T-helper 2 cell treated with Interferon-gamma antibody and Interleukin-4, amounts not matched to agents 5 μg/mL and 100 μg/mL, for 36 hours (primary cell): ENCODE measurements around the gene NODAL.

Experiments
- DNase-seq: peaks from one replicate; pipeline ENCODE4 v3.0.0; 2021; ENCODE audit warnings: low spot score
- H3K27ac Mint-ChIP-seq: one replicate; pipeline ENCODE4 v1.8.0; 2021; ENCODE audit warnings: mild to moderate bottlenecking, mixed read lengths
- H3K27me3 Mint-ChIP-seq: one replicate; pipeline ENCODE4 v1.8.0; 2021; ENCODE audit warnings: low read depth, mixed read lengths
- H3K36me3 Mint-ChIP-seq: one replicate; pipeline ENCODE4 v1.8.0; 2021; ENCODE audit warnings: low read depth, mixed read lengths
- H3K4me1 Mint-ChIP-seq: one replicate; pipeline ENCODE4 v1.8.0; 2021; ENCODE audit warnings: low read depth, mixed read lengths
- H3K4me3 Mint-ChIP-seq: one replicate; pipeline ENCODE4 v1.8.0; 2022; ENCODE audit warnings: mild to moderate bottlenecking, moderate library complexity, mixed read lengths
- H3K9me3 Mint-ChIP-seq: one replicate; pipeline ENCODE4 v1.8.0; 2021; ENCODE audit warnings: mixed read lengths

The NODAL gene

GRCh38 chr10:70457759-70458305, 16.4 kb upstream of the NODAL start:
- H3K4me3 Mint-ChIP-seq, result no peak overlapping the region
- H3K27me3 Mint-ChIP-seq, result peaks cover 50% of the 10 kb centered on the region
- no peaks in the 10 kb centered on the region for H3K36me3 Mint-ChIP-seq
- H3K27ac Mint-ChIP-seq, result no peak overlapping the region
- no peak for DNase-seq
- no peaks in the 10 kb centered on the region for H3K9me3 Mint-ChIP-seq
- H3K4me1 Mint-ChIP-seq, result no peaks in the 10 kb centered on the region

- no peak overlapping the region for H3K27ac Mint-ChIP-seq
- peaks cover 47% of the 10 kb centered on the region for H3K27me3 Mint-ChIP-seq
- no peaks in the 10 kb centered on the region for H3K36me3 Mint-ChIP-seq
- H3K4me3 Mint-ChIP-seq, result no peak overlapping the region
- H3K4me1 Mint-ChIP-seq, result no peaks in the 10 kb centered on the region
- DNase-seq, result no peak
- no peaks in the 10 kb centered on the region for H3K9me3 Mint-ChIP-seq
Measured at GRCh38 chr10:70456164-70456563, 14.7 kb upstream of the NODAL start.

GRCh38 chr10:70455213-70455630, 13.7 kb upstream of the NODAL start:
- H3K27me3 Mint-ChIP-seq, result peaks cover 45% of the 10 kb centered on the region
- no peaks in the 10 kb centered on the region for H3K9me3 Mint-ChIP-seq
- H3K36me3 Mint-ChIP-seq, result no peaks in the 10 kb centered on the region
- H3K4me3 Mint-ChIP-seq, result no peak overlapping the region
- H3K27ac Mint-ChIP-seq, result no peak overlapping the region
- H3K4me1 Mint-ChIP-seq, result no peaks in the 10 kb centered on the region
- no peak for DNase-seq

DNA sequence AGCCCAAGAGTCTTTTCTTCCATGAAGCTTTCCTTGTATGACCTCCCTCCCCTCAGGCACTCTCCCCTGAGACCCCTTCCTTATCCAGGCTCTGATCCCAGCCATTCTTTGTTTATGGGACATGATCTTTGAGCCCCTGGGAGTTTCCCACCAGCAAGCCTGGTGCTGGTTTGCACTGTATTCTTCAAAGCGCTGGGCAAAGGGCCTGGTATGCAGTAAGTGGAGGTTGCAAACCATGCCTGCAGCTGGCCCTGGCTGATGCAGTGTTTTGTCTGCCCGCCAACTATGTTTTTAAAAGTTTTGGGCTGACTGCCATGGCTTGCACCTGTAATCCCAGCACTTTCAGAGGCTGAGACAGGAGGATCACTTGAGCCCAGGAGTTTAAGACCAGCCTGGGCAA, 6.8 kb upstream of the NODAL start:
- H3K9me3 Mint-ChIP-seq, result no peaks in the 10 kb centered on the region
- H3K27me3 Mint-ChIP-seq, result peaks cover 28% of the 10 kb centered on the region
- DNase-seq, result no peak
- H3K4me1 Mint-ChIP-seq, result no peaks in the 10 kb centered on the region
- H3K36me3 Mint-ChIP-seq, result no peaks in the 10 kb centered on the region
- H3K27ac Mint-ChIP-seq, result no peak overlapping the region
- no peak overlapping the region for H3K4me3 Mint-ChIP-seq

DNA sequence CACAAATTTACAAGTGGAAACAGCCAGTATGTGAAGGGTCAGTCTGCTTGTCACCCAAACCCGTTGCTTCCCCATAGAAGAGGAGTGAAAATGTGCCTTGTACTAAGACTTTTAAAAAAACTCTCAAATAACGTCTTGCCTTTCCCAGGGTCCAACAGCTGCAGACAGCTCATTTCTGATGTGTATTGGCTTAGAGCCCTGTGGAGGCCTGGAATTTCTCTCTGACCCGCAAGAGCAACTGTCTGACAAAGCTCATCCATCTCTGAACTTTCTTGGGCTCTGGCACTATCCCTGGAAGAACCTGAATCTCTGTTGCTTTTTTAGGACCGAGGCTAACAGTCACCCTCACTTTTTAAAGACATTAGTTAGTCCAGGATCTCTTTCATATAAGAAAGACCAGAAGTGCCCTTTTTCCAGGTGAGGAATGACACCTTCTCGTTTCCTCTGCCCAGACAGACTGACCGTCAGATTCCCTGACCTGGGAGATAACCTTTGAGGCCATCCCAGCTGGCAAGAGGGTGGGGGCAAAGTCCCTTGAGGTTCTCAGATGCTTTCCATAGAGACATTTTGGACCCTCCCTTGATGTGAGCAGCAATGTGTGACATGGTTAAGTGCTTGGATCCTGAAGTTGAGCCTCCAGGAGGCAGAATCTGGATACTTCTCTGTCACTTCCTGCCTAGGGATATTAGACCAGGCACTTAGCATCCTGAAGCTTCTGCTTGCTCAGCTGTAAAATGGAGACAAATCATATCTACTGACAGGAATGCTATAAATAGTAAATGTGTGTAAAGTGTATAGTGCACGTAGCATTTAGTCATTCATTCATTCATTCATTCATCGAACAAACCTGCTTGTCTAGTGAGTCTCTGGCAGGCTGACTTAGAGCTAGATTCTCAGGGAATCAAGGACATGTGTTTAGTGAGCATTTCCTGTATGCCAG, 4.5 kb upstream of the NODAL start:
- Mint-ChIP-seq H3K4me1 (peaks cover 1% of the 10 kb centered on the region), H3K9me3 (no peaks in the 10 kb centered on the region), H3K27me3 (peaks cover 46% of the 10 kb centered on the region), H3K27ac (no peak overlapping the region), H3K4me3 (no peak overlapping the region), H3K36me3 (no peaks in the 10 kb centered on the region)
- no peak for DNase-seq

GRCh38 chr10:70444744-70445143, 3.3 kb upstream of the NODAL start:
- H3K4me3 Mint-ChIP-seq, result no peak overlapping the region
- DNase-seq, result no peak
- H3K27me3 Mint-ChIP-seq, result peaks cover 51% of the 10 kb centered on the region
- H3K4me1 Mint-ChIP-seq, result peaks cover 5% of the 10 kb centered on the region
- H3K36me3 Mint-ChIP-seq, result no peaks in the 10 kb centered on the region
- no peaks in the 10 kb centered on the region for H3K9me3 Mint-ChIP-seq
- no peak overlapping the region for H3K27ac Mint-ChIP-seq

GRCh38 chr10:70442332-70442988, 979 bp upstream of the NODAL start:
- H3K27ac Mint-ChIP-seq, result no peak overlapping the region
- H3K27me3 Mint-ChIP-seq, result peaks cover 64% of the 10 kb centered on the region

DNA sequence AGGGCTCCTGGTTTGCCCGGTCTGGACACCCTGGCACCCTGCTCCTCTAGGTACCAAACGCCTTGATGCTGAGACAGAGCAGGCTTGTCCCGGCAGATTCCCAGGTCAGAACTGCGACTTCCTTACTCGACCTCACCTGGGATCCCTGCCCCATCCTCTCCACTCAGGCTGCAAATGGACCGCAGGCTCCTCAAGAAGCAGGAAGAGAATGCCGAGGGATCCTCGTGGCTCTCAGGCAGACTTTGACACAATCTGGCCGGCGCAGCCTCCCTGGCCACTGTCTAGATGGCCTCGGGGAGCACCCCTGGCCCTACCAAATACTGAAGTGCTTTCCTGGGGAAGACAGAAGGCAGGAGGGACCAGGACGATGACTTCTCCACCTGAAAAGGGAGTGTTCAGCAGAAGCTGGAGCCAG, 421 bp upstream of the NODAL start:
- no peaks in the 10 kb centered on the region for H3K36me3 Mint-ChIP-seq
- DNase-seq, result no peak
- no peak overlapping the region for H3K27ac Mint-ChIP-seq
- no peaks in the 10 kb centered on the region for H3K9me3 Mint-ChIP-seq
- H3K4me1 Mint-ChIP-seq, result peaks cover 5% of the 10 kb centered on the region
- H3K27me3 Mint-ChIP-seq, result peaks cover 65% of the 10 kb centered on the region
- H3K4me3 Mint-ChIP-seq, result no peak overlapping the region

More at GRCh38 chr10:70442332-70442988, 979 bp upstream of the NODAL start:
- DNase-seq, result no peak
- no peak overlapping the region for H3K4me3 Mint-ChIP-seq
- no peaks in the 10 kb centered on the region for H3K36me3 Mint-ChIP-seq
- peaks cover 5% of the 10 kb centered on the region for H3K4me1 Mint-ChIP-seq
- H3K9me3 Mint-ChIP-seq, result no peaks in the 10 kb centered on the region

- Mint-ChIP-seq H3K27ac (no peak overlapping the region), H3K4me1 (peaks cover 5% of the 10 kb centered on the region), H3K36me3 (no peaks in the 10 kb centered on the region), H3K9me3 (no peaks in the 10 kb centered on the region), H3K4me3 (peak overlapping the region; percentile 75), H3K27me3 (peaks cover 63% of the 10 kb centered on the region)
- no peak for DNase-seq
Measured at GRCh38 chr10:70440296-70441160, 953 bp downstream of the NODAL start.

DNA sequence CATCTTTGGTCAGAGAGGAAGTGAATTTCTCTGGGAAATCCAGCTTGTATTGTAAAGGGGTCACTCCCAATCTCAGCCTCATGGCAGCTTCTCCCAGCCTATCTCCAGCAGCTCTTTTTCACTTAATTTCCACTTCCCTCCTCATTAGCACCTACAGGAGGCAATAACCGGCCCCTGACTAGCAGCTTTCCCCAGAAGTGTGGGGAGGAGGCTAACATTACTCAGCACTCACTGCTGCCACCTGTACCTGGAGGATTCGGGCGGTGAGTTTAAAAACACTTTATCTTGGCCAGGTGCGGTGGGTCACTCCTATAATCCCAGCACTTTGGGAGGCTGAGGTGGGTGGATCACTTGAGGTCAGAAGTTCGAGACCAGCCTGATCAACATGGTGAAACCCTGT, 3.8 kb downstream of the NODAL start:
- no peaks in the 10 kb centered on the region for H3K9me3 Mint-ChIP-seq
- no peak overlapping the region for H3K27ac Mint-ChIP-seq
- peaks cover 2% of the 10 kb centered on the region for H3K36me3 Mint-ChIP-seq
- H3K27me3 Mint-ChIP-seq, result peaks cover 44% of the 10 kb centered on the region
- DNase-seq, result no peak
- no peak overlapping the region for H3K4me3 Mint-ChIP-seq
- H3K4me1 Mint-ChIP-seq, result peaks cover 16% of the 10 kb centered on the region

- peaks cover 20% of the 10 kb centered on the region for H3K4me1 Mint-ChIP-seq
- H3K27ac Mint-ChIP-seq, result no peak overlapping the region
- peaks cover 6% of the 10 kb centered on the region for H3K36me3 Mint-ChIP-seq
- no peak overlapping the region for H3K4me3 Mint-ChIP-seq
- DNase-seq, result no peak
- H3K27me3 Mint-ChIP-seq, result peaks cover 27% of the 10 kb centered on the region
- no peaks in the 10 kb centered on the region for H3K9me3 Mint-ChIP-seq
Measured at GRCh38 chr10:70435241-70436085, 6.0 kb downstream of the NODAL start.

DNA sequence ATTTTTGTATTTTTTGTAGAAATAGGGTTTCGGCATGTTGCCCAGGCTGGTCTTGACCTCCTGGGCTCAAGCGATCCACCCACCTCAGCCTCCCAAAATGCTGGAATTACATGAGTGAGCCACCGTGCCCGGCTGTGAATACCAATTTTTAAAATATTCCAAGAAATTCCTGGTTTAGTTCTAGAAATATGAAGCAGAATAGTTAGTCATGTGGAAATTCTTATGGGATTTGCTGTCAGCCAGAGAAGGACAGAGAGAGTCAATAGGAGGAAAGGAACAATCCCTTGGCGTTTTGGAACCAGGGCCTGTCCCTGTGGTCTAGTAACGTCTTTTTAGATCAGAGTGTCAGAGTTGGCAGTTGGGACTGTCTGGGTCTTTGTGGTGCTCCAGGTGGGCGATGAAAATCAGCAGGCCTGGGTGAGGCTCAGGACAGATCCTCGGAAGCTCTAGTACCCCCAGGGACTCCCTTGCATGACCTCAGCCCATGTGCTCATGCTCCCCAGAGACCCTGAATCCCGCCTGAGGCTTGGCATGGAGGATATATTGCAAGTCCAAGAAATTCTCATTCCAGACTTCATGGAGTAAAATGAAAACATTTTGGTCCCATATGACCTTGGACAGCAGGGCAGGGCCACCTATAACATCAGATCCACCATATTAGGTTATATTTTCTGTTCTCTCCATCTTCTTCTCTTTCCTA, 7.8 kb downstream of the NODAL start:
- H3K4me3 Mint-ChIP-seq, result no peak overlapping the region
- H3K27me3 Mint-ChIP-seq, result peaks cover 11% of the 10 kb centered on the region
- no peak for DNase-seq
- no peaks in the 10 kb centered on the region for H3K9me3 Mint-ChIP-seq
- peaks cover 20% of the 10 kb centered on the region for H3K4me1 Mint-ChIP-seq
- H3K36me3 Mint-ChIP-seq, result peaks cover 9% of the 10 kb centered on the region
- no peak overlapping the region for H3K27ac Mint-ChIP-seq
